ENCODE measurements around the gene SURF2.
"Not testable (repeated sequence)": the region's sequence is repeated elsewhere in the genome, so short reads cannot be mapped to it uniquely, and the experiment has no call there.

Gene SURF2

GRCh38 chr9:133389025-133389557 is 32.7 kb downstream of the SURF2 start:
- peaks cover 5% of the 10 kb centered on the region for H3K27me3 ChIP-seq (ENCODE audit: insufficient read depth, low read length)
- H3K4me3 ChIP-seq (ENCODE audit: low read depth, low read length): no peak overlapping the region
- no peak overlapping the region for H2AFZ ChIP-seq (ENCODE audit: low read length, unreplicated experiment)
- H3K27ac ChIP-seq (ENCODE audit: low read depth, low read length): no peak overlapping the region
- no peaks in the 10 kb centered on the region for H3K4me1 ChIP-seq (ENCODE audit: control insufficient read depth, insufficient read depth, low read length, unreplicated experiment)
- H3K36me3 ChIP-seq (ENCODE audit: insufficient read depth, low read length): no peaks in the 10 kb centered on the region
- no peaks in the 10 kb centered on the region for H3K79me2 ChIP-seq (ENCODE audit: control insufficient read depth, insufficient read depth, low read length, unreplicated experiment)

GRCh38 chr9:133389562-133389961 is 33.2 kb downstream of the SURF2 start:
- H2AFZ ChIP-seq (ENCODE audit: low read length, unreplicated experiment): no peak overlapping the region
- H3K36me3 ChIP-seq (ENCODE audit: insufficient read depth, low read length): no peaks in the 10 kb centered on the region
- H3K4me3 ChIP-seq (ENCODE audit: low read depth, low read length): no peak overlapping the region
- H3K79me2 ChIP-seq (ENCODE audit: control insufficient read depth, insufficient read depth, low read length, unreplicated experiment): no peaks in the 10 kb centered on the region
- H3K4me1 ChIP-seq (ENCODE audit: control insufficient read depth, insufficient read depth, low read length, unreplicated experiment): no peaks in the 10 kb centered on the region
- H3K27me3 ChIP-seq (ENCODE audit: insufficient read depth, low read length): peaks cover 10% of the 10 kb centered on the region
- no peak overlapping the region for H3K27ac ChIP-seq (ENCODE audit: low read depth, low read length)

- Histone ChIP-seq H3K79me2 (ENCODE audit: control insufficient read depth, insufficient read depth, low read length, unreplicated experiment) (no peaks in the 10 kb centered on the region), H3K27ac (ENCODE audit: low read depth, low read length) (no peak overlapping the region), H2AFZ (ENCODE audit: low read length, unreplicated experiment) (no peak overlapping the region), H3K36me3 (ENCODE audit: insufficient read depth, low read length) (no peaks in the 10 kb centered on the region), H3K4me3 (ENCODE audit: low read depth, low read length) (no peak overlapping the region), H3K4me1 (ENCODE audit: control insufficient read depth, insufficient read depth, low read length, unreplicated experiment) (no peaks in the 10 kb centered on the region), H3K27me3 (ENCODE audit: insufficient read depth, low read length) (peaks cover 21% of the 10 kb centered on the region)
Measured at GRCh38 chr9:133390713-133391112, 34.4 kb downstream of the SURF2 start.

GRCh38 chr9:133391449-133391848 is 35.1 kb downstream of the SURF2 start:
- H3K4me3 ChIP-seq (ENCODE audit: low read depth, low read length): not testable (repeated sequence)
- peaks cover 24% of the 10 kb centered on the region for H3K27me3 ChIP-seq (ENCODE audit: insufficient read depth, low read length)

GRCh38 chr9:133392308-133392707 is 36.0 kb downstream of the SURF2 start:
- peaks cover 24% of the 10 kb centered on the region for H3K27me3 ChIP-seq (ENCODE audit: insufficient read depth, low read length)
- not testable (repeated sequence) for H3K4me1 ChIP-seq (ENCODE audit: control insufficient read depth, insufficient read depth, low read length, unreplicated experiment); H3K79me2 ChIP-seq (ENCODE audit: control insufficient read depth, insufficient read depth, low read length, unreplicated experiment); H3K27ac ChIP-seq (ENCODE audit: low read depth, low read length); H3K4me3 ChIP-seq (ENCODE audit: low read depth, low read length); H3K36me3 ChIP-seq (ENCODE audit: insufficient read depth, low read length); H2AFZ ChIP-seq (ENCODE audit: low read length, unreplicated experiment)

More at GRCh38 chr9:133391449-133391848, 35.1 kb downstream of the SURF2 start:
- not testable (repeated sequence) for H3K79me2 ChIP-seq (ENCODE audit: control insufficient read depth, insufficient read depth, low read length, unreplicated experiment); H3K36me3 ChIP-seq (ENCODE audit: insufficient read depth, low read length); H2AFZ ChIP-seq (ENCODE audit: low read length, unreplicated experiment); H3K4me1 ChIP-seq (ENCODE audit: control insufficient read depth, insufficient read depth, low read length, unreplicated experiment); H3K27ac ChIP-seq (ENCODE audit: low read depth, low read length)

GRCh38 chr9:133393399-133393798 is 37.0 kb downstream of the SURF2 start:
- Histone ChIP-seq H3K36me3 (ENCODE audit: insufficient read depth, low read length) (no peaks in the 10 kb centered on the region), H3K4me1 (ENCODE audit: control insufficient read depth, insufficient read depth, low read length, unreplicated experiment) (no peaks in the 10 kb centered on the region), H3K27ac (ENCODE audit: low read depth, low read length) (no peak overlapping the region), H3K79me2 (ENCODE audit: control insufficient read depth, insufficient read depth, low read length, unreplicated experiment) (no peaks in the 10 kb centered on the region), H3K4me3 (ENCODE audit: low read depth, low read length) (no peak overlapping the region), H2AFZ (ENCODE audit: low read length, unreplicated experiment) (no peak overlapping the region), H3K27me3 (ENCODE audit: insufficient read depth, low read length) (peaks cover 24% of the 10 kb centered on the region)

- Histone ChIP-seq H3K79me2 (ENCODE audit: control insufficient read depth, insufficient read depth, low read length, unreplicated experiment) (no peaks in the 10 kb centered on the region), H3K4me1 (ENCODE audit: control insufficient read depth, insufficient read depth, low read length, unreplicated experiment) (no peaks in the 10 kb centered on the region), H2AFZ (ENCODE audit: low read length, unreplicated experiment) (no peak overlapping the region), H3K36me3 (ENCODE audit: insufficient read depth, low read length) (no peaks in the 10 kb centered on the region), H3K27me3 (ENCODE audit: insufficient read depth, low read length) (peaks cover 24% of the 10 kb centered on the region), H3K4me3 (ENCODE audit: low read depth, low read length) (no peak overlapping the region), H3K27ac (ENCODE audit: low read depth, low read length) (no peak overlapping the region)
Measured at GRCh38 chr9:133394687-133395271, 38.4 kb downstream of the SURF2 start.

- H3K27me3 ChIP-seq (ENCODE audit: insufficient read depth, low read length): peaks cover 24% of the 10 kb centered on the region
- no peak overlapping the region for H3K4me3 ChIP-seq (ENCODE audit: low read depth, low read length)
- no peaks in the 10 kb centered on the region for H3K79me2 ChIP-seq (ENCODE audit: control insufficient read depth, insufficient read depth, low read length, unreplicated experiment)
- no peak overlapping the region for H3K27ac ChIP-seq (ENCODE audit: low read depth, low read length)
- no peaks in the 10 kb centered on the region for H3K4me1 ChIP-seq (ENCODE audit: control insufficient read depth, insufficient read depth, low read length, unreplicated experiment)
- no peak overlapping the region for H2AFZ ChIP-seq (ENCODE audit: low read length, unreplicated experiment)
- H3K36me3 ChIP-seq (ENCODE audit: insufficient read depth, low read length): no peaks in the 10 kb centered on the region
Measured at GRCh38 chr9:133396952-133397351, 40.6 kb downstream of the SURF2 start.

GRCh38 chr9:133397370-133397769 is 41.0 kb downstream of the SURF2 start:
- no peak overlapping the region for H3K27ac ChIP-seq (ENCODE audit: low read depth, low read length)
- no peaks in the 10 kb centered on the region for H3K36me3 ChIP-seq (ENCODE audit: insufficient read depth, low read length)
- H3K4me1 ChIP-seq (ENCODE audit: control insufficient read depth, insufficient read depth, low read length, unreplicated experiment): no peaks in the 10 kb centered on the region
- H3K27me3 ChIP-seq (ENCODE audit: insufficient read depth, low read length): peaks cover 24% of the 10 kb centered on the region
- H3K79me2 ChIP-seq (ENCODE audit: control insufficient read depth, insufficient read depth, low read length, unreplicated experiment): no peaks in the 10 kb centered on the region
- H3K4me3 ChIP-seq (ENCODE audit: low read depth, low read length): no peak overlapping the region
- no peak overlapping the region for H2AFZ ChIP-seq (ENCODE audit: low read length, unreplicated experiment)

- Histone ChIP-seq H3K4me3 (ENCODE audit: low read depth, low read length) (no peak overlapping the region), H3K27ac (ENCODE audit: low read depth, low read length) (no peak overlapping the region), H3K79me2 (ENCODE audit: control insufficient read depth, insufficient read depth, low read length, unreplicated experiment) (no peaks in the 10 kb centered on the region), H2AFZ (ENCODE audit: low read length, unreplicated experiment) (no peak overlapping the region), H3K4me1 (ENCODE audit: control insufficient read depth, insufficient read depth, low read length, unreplicated experiment) (no peaks in the 10 kb centered on the region), H3K27me3 (ENCODE audit: insufficient read depth, low read length) (peaks cover 24% of the 10 kb centered on the region), H3K36me3 (ENCODE audit: insufficient read depth, low read length) (no peaks in the 10 kb centered on the region)
Measured at GRCh38 chr9:133397895-133398294, 41.5 kb downstream of the SURF2 start.

- no peak overlapping the region for H2AFZ ChIP-seq (ENCODE audit: low read length, unreplicated experiment)
- peaks cover 5% of the 10 kb centered on the region for H3K4me1 ChIP-seq (ENCODE audit: control insufficient read depth, insufficient read depth, low read length, unreplicated experiment)
- H3K36me3 ChIP-seq (ENCODE audit: insufficient read depth, low read length): no peaks in the 10 kb centered on the region
- H3K79me2 ChIP-seq (ENCODE audit: control insufficient read depth, insufficient read depth, low read length, unreplicated experiment): no peaks in the 10 kb centered on the region
- H3K4me3 ChIP-seq (ENCODE audit: low read depth, low read length): no peak overlapping the region
- no peak overlapping the region for H3K27ac ChIP-seq (ENCODE audit: low read depth, low read length)
- H3K27me3 ChIP-seq (ENCODE audit: insufficient read depth, low read length): peaks cover 7% of the 10 kb centered on the region; the same call in 1 of the 2 replicates
Measured at GRCh38 chr9:133400292-133400691, 43.9 kb downstream of the SURF2 start.

Measured in ACC112 (cell line).